Trophoblast cell (in vitro differentiated cells and primary cell): ENCODE results near the gene LPP.
A peak's percentile ranks its signal among the peaks of the same experiment; 100 is the strongest.

ENCODE experiments used
- DNase-seq, 2 donors: peaks; one replicate each; pipeline ENCODE4 v3.0.0-alpha.2; 2016
- H2AFZ ChIP-seq: 2 replicates; pipeline ENCODE4 v1.6.1; 2013; ENCODE audit warnings: low read length, moderate library complexity, mild to moderate bottlenecking; ENCODE audit not compliant: insufficient read depth, poor library complexity
- H2AK5ac ChIP-seq: 2 replicates; pipeline ENCODE4 v1.6.1; 2013; ENCODE audit warnings: mild to moderate bottlenecking, low read length
- H2BK120ac ChIP-seq: 2 replicates; pipeline ENCODE4 v1.6.1; 2013; ENCODE audit warnings: low read length, mild to moderate bottlenecking, moderate library complexity; ENCODE audit not compliant: insufficient read depth, poor library complexity
- H2BK12ac ChIP-seq: 2 replicates; pipeline ENCODE4 v1.6.1; 2013; ENCODE audit warnings: mild to moderate bottlenecking, low read length, moderate library complexity
- H2BK5ac ChIP-seq: 2 replicates; pipeline ENCODE4 v1.6.1; 2013; ENCODE audit warnings: low read length, low read depth, moderate library complexity, mild to moderate bottlenecking; ENCODE audit not compliant: poor library complexity
- H3K14ac ChIP-seq: 2 replicates; pipeline ENCODE4 v1.6.1; 2013; ENCODE audit warnings: mild to moderate bottlenecking, low read length
- H3K18ac ChIP-seq: 2 replicates; pipeline ENCODE4 v1.6.1; 2013; ENCODE audit warnings: mild to moderate bottlenecking, low read length
- H3K23ac ChIP-seq: 2 replicates; pipeline ENCODE4 v1.6.1; 2013; ENCODE audit warnings: low read length
- H3K27ac ChIP-seq: 2 replicates; pipeline ENCODE4 v1.5.1; 2013; ENCODE audit warnings: low read depth, mild to moderate bottlenecking, inconsistent platforms, low read length, moderate library complexity
- H3K27me3 ChIP-seq: 2 replicates; pipeline ENCODE4 v1.6.1; 2013; ENCODE audit warnings: inconsistent platforms, mild to moderate bottlenecking, low read length, moderate library complexity; ENCODE audit not compliant: insufficient read depth
- H3K36me3 ChIP-seq, 2 experiments: 1 replicate in 1 of 2; 2 replicates in 1 of 2; pipeline ENCODE4 v1.6.1; 2013; ENCODE audit warnings: low read length in 2 of 2, mild to moderate bottlenecking in 2 of 2, moderate library complexity in 1 of 2; ENCODE audit not compliant: insufficient read depth in 2 of 2, control insufficient read depth in 1 of 2
- H3K4ac ChIP-seq: 2 replicates; pipeline ENCODE4 v1.6.1; 2013; ENCODE audit warnings: low read depth, mild to moderate bottlenecking, low read length, moderate library complexity
- H3K4me1 ChIP-seq, 2 experiments: 1 replicate in 1 of 2; 2 replicates in 1 of 2; pipeline ENCODE4 v1.6.1; 2013; ENCODE audit warnings: low read length in 2 of 2, mild to moderate bottlenecking in 2 of 2, moderate library complexity in 1 of 2; ENCODE audit not compliant: insufficient read depth in 2 of 2, control insufficient read depth in 1 of 2
- H3K4me2 ChIP-seq: 2 replicates; pipeline ENCODE4 v1.6.1; 2013; ENCODE audit warnings: inconsistent platforms, mild to moderate bottlenecking, low read length, moderate library complexity
- H3K4me3 ChIP-seq: 2 replicates; pipeline ENCODE4 v1.5.1; 2013; ENCODE audit warnings: mild to moderate bottlenecking, low read depth, low read length, inconsistent platforms
- H3K79me1 ChIP-seq: one replicate; pipeline ENCODE4 v1.6.1; 2013; ENCODE audit warnings: low read length
- H3K79me2 ChIP-seq: 2 replicates; pipeline ENCODE4 v1.6.1; 2013; ENCODE audit warnings: low read length, mild to moderate bottlenecking; ENCODE audit not compliant: control insufficient read depth, insufficient read depth, poor library complexity
- H3K9ac ChIP-seq: 2 replicates; pipeline ENCODE4 v1.6.1; 2013; ENCODE audit warnings: mild to moderate bottlenecking, low read length
- H3K9me3 ChIP-seq: 2 replicates; pipeline ENCODE4 v1.6.1; 2013; ENCODE audit warnings: low read depth, mild to moderate bottlenecking, control low read depth, inconsistent platforms, low read length; ENCODE audit not compliant: insufficient read depth
- H4K12ac ChIP-seq: 2 replicates; pipeline ENCODE4 v1.6.1; 2013; ENCODE audit warnings: low read depth, mild to moderate bottlenecking, low read length, moderate library complexity
- H4K8ac ChIP-seq: 2 replicates; pipeline ENCODE4 v1.6.1; 2013; ENCODE audit warnings: low read depth, mild to moderate bottlenecking, low read length, moderate library complexity
- H4K91ac ChIP-seq: one replicate; pipeline ENCODE4 v1.6.1; 2013; ENCODE audit warnings: low read depth, mild to moderate bottlenecking, low read length, moderate library complexity
- WGBS: extraction: QIAGEN DNeasy Blood & Tissue Kit; methylation state at CpG from one replicate; pipeline ENCODE4 v1.1.7; 2013; ENCODE audit warnings: missing lambda C conversion rate; ENCODE audit not compliant: insufficient read length, insufficient coverage; ENCODE audit errors: extremely low coverage; 5-methylcytosine and 5-hydroxymethylcytosine counted together

The LPP gene

GRCh38 chr3:188241883-188242282, 87.9 kb downstream of the LPP start:
- Histone ChIP-seq H3K27ac (no peak overlapping the region), H3K9ac (no peak overlapping the region), H4K12ac (no peak overlapping the region), H3K27me3 (no peaks in the 10 kb centered on the region), H3K4me3 (no peak overlapping the region), H3K4me2 (no peak overlapping the region), H2BK120ac (no peak overlapping the region), H3K18ac (no peak overlapping the region), H3K9me3 (no peaks in the 10 kb centered on the region), H2BK12ac (no peak overlapping the region), H3K14ac (no peak overlapping the region), H3K79me1 (no peaks in the 10 kb centered on the region), H3K79me2 (no peaks in the 10 kb centered on the region), H2AK5ac (no peak overlapping the region), H3K23ac (no peak overlapping the region), H4K8ac (no peak overlapping the region), H3K4ac (no peak overlapping the region), H2BK5ac (no peak overlapping the region), H3K36me3 (peaks cover 2 to 3% of the 10 kb centered on the region in 2 experiments), H3K4me1 (peaks cover 0 to 11% of the 10 kb centered on the region in 2 experiments), H2AFZ (no peak overlapping the region), H4K91ac (no peak overlapping the region)
- WGBS = no CpG with 5 or more reads among the region's 3 CpGs
- DNase-seq = no peak

- Histone ChIP-seq H3K18ac (no peak overlapping the region), H2AFZ (no peak overlapping the region), H2AK5ac (no peak overlapping the region), H3K14ac (no peak overlapping the region), H4K91ac (no peak overlapping the region), H3K79me1 (no peaks in the 10 kb centered on the region), H2BK120ac (no peak overlapping the region), H2BK5ac (no peak overlapping the region), H3K9me3 (no peaks in the 10 kb centered on the region), H3K4me3 (no peak overlapping the region), H3K79me2 (no peaks in the 10 kb centered on the region), H4K12ac (no peak overlapping the region), H3K23ac (no peak overlapping the region), H4K8ac (no peak overlapping the region), H3K27me3 (no peaks in the 10 kb centered on the region), H3K27ac (no peak overlapping the region), H3K4me1 (peaks cover 0 to 11% of the 10 kb centered on the region in 2 experiments), H3K9ac (no peak overlapping the region), H3K4ac (no peak overlapping the region), H2BK12ac (no peak overlapping the region), H3K4me2 (no peak overlapping the region), H3K36me3 (peaks cover 2 to 3% of the 10 kb centered on the region in 2 experiments)
- no CpG with 5 or more reads among the region's 3 CpGs for WGBS
- DNase-seq = no peak
Measured at GRCh38 chr3:188242436-188243123, 88.6 kb downstream of the LPP start.

GRCh38 chr3:188243124-188243795, 89.3 kb downstream of the LPP start:
- Histone ChIP-seq H3K79me1 (no peaks in the 10 kb centered on the region), H3K36me3 (peaks cover 2 to 3% of the 10 kb centered on the region in 2 experiments), H4K12ac (no peak overlapping the region), H2BK5ac (no peak overlapping the region), H3K4me1 (peaks cover 0 to 11% of the 10 kb centered on the region in 2 experiments), H3K27ac (no peak overlapping the region), H3K9ac (no peak overlapping the region), H4K91ac (no peak overlapping the region), H3K23ac (no peak overlapping the region), H2AFZ (no peak overlapping the region), H2BK12ac (no peak overlapping the region), H3K4me2 (no peak overlapping the region), H3K18ac (no peak overlapping the region), H3K4me3 (no peak overlapping the region), H3K14ac (no peak overlapping the region), H4K8ac (no peak overlapping the region), H2AK5ac (no peak overlapping the region), H3K79me2 (no peaks in the 10 kb centered on the region), H3K4ac (no peak overlapping the region), H2BK120ac (no peak overlapping the region), H3K27me3 (no peaks in the 10 kb centered on the region), H3K9me3 (no peaks in the 10 kb centered on the region)
- no CpG with 5 or more reads among the region's 9 CpGs for WGBS
- DNase-seq = no peak

GRCh38 chr3:188244395-188244861, 90.5 kb downstream of the LPP start:
- no peak overlapping the region for H2BK120ac ChIP-seq
- no peak overlapping the region for H2AFZ ChIP-seq
- no peak overlapping the region for H4K12ac ChIP-seq
- H3K36me3 ChIP-seq = peaks cover 2 to 3% of the 10 kb centered on the region in 2 experiments
- H4K91ac ChIP-seq = no peak overlapping the region
- no peak overlapping the region for H3K23ac ChIP-seq
- peak in 1 of 2 donors; percentile 26 for DNase-seq
- H2BK5ac ChIP-seq = no peak overlapping the region
- WGBS = no CpG with 5 or more reads among the region's 2 CpGs
- no peak overlapping the region for H3K27ac ChIP-seq
- no peak overlapping the region for H4K8ac ChIP-seq
- no peaks in the 10 kb centered on the region for H3K9me3 ChIP-seq
- no peak overlapping the region for H3K4me3 ChIP-seq
- H2BK12ac ChIP-seq = no peak overlapping the region
- H3K18ac ChIP-seq = no peak overlapping the region
- no peaks in the 10 kb centered on the region for H3K27me3 ChIP-seq
- no peak overlapping the region for H3K9ac ChIP-seq
- no peaks in the 10 kb centered on the region for H3K79me1 ChIP-seq
- no peak overlapping the region for H2AK5ac ChIP-seq
- no peak overlapping the region for H3K4me2 ChIP-seq
- H3K4ac ChIP-seq = no peak overlapping the region
- peaks cover 2% of the 10 kb centered on the region for H3K79me2 ChIP-seq
- peaks cover 0 to 11% of the 10 kb centered on the region in 2 experiments for H3K4me1 ChIP-seq
- no peak overlapping the region for H3K14ac ChIP-seq
